Neuronal stem cell (in vitro differentiated cells): ENCODE results near the gene DCDC1.

Experiments used
- DNase-seq: peaks from one replicate; pipeline ENCODE4 v3.0.0-alpha.2; 2013; ENCODE audit warnings: low spot score
- H2AFZ ChIP-seq: one replicate; pipeline ENCODE4 v1.6.1; 2013; ENCODE audit warnings: mild to moderate bottlenecking, low read length, inconsistent platforms
- H2AK5ac ChIP-seq: 2 replicates; pipeline ENCODE4 v1.6.1; 2013; ENCODE audit warnings: low read depth, mild to moderate bottlenecking, inconsistent platforms, low read length, moderate library complexity, mixed read lengths
- H2BK120ac ChIP-seq: 2 replicates; pipeline ENCODE4 v1.6.1; 2013; ENCODE audit warnings: low read depth, mild to moderate bottlenecking, inconsistent platforms, low read length, moderate library complexity, mixed read lengths
- H2BK12ac ChIP-seq: one replicate; pipeline ENCODE4 v1.6.1; 2013; ENCODE audit warnings: low read length, inconsistent platforms
- H2BK15ac ChIP-seq: 2 replicates; pipeline ENCODE4 v1.6.1; 2013; ENCODE audit warnings: mild to moderate bottlenecking, low read length, inconsistent platforms, mixed read lengths
- H2BK5ac ChIP-seq: one replicate; pipeline ENCODE4 v1.6.1; 2013; ENCODE audit warnings: inconsistent platforms, mild to moderate bottlenecking, low read length, moderate library complexity
- H3K14ac ChIP-seq: one replicate; pipeline ENCODE4 v1.6.1; 2013; ENCODE audit warnings: low read length, inconsistent platforms
- H3K18ac ChIP-seq: 2 replicates; pipeline ENCODE4 v1.6.1; 2013; ENCODE audit warnings: low read length, inconsistent platforms
- H3K23ac ChIP-seq: 2 replicates; pipeline ENCODE4 v1.6.1; 2013; ENCODE audit warnings: low read depth, mild to moderate bottlenecking, mixed read lengths, low read length, inconsistent platforms; ENCODE audit not compliant: poor library complexity
- H3K27ac ChIP-seq: replicated peaks from 3 replicates; pipeline ENCODE4 v1.5.1; 2013; ENCODE audit warnings: low read length, inconsistent platforms
- H3K27me3 ChIP-seq, 3 experiments: 2 replicates each; pipeline ENCODE4 v1.6.1; 2013; ENCODE audit warnings: low read length in 3 of 3, mild to moderate bottlenecking in 2 of 3, inconsistent platforms in 1 of 3, low read depth in 1 of 3, mixed read lengths in 1 of 3, moderate library complexity in 1 of 3; ENCODE audit not compliant: control insufficient read depth in 3 of 3, insufficient read depth in 3 of 3
- H3K36me3 ChIP-seq, 2 donors: replicated peaks in 1 of 2; 2 replicates each; pipeline ENCODE4 v1.6.1; 2013; ENCODE audit warnings: low read length in 2 of 2; ENCODE audit not compliant: control insufficient read depth in 2 of 2, insufficient read depth in 2 of 2
- H3K4ac ChIP-seq: 2 replicates; pipeline ENCODE4 v1.6.1; 2013; ENCODE audit warnings: inconsistent platforms, mild to moderate bottlenecking, low read length, moderate library complexity
- H3K4me1 ChIP-seq, 2 donors: 1 replicate in 1 of 2; 2 replicates in 1 of 2; pipeline ENCODE4 v1.6.1; 2013; ENCODE audit warnings: low read length in 2 of 2, low read depth in 1 of 2; ENCODE audit not compliant: control insufficient read depth in 2 of 2, insufficient read depth in 1 of 2
- H3K4me2 ChIP-seq: one replicate; pipeline ENCODE4 v1.6.1; 2013; ENCODE audit warnings: mild to moderate bottlenecking, low read length, inconsistent platforms; ENCODE audit not compliant: insufficient read depth, poor library complexity, severe bottlenecking
- H3K4me3 ChIP-seq, 2 donors: 2 replicates each; pipeline ENCODE4 v1.5.1; 2013; ENCODE audit warnings: low read length in 2 of 2, mild to moderate bottlenecking in 2 of 2, inconsistent platforms in 1 of 2, moderate library complexity in 1 of 2
- H3K79me1 ChIP-seq: one replicate; pipeline ENCODE4 v1.6.1; 2013; ENCODE audit warnings: low read depth, mild to moderate bottlenecking, inconsistent platforms, low read length, moderate library complexity
- H3K9ac ChIP-seq: one replicate; pipeline ENCODE4 v1.6.1; 2013; ENCODE audit warnings: mild to moderate bottlenecking, low read depth, low read length, inconsistent platforms; ENCODE audit not compliant: poor library complexity
- H3K9me3 ChIP-seq, 2 donors: replicated peaks in 1 of 2; 2 replicates each; pipeline versions ENCODE3 to v1.6.1; 2013; ENCODE audit warnings: low read length in 2 of 2, mild to moderate bottlenecking in 2 of 2, inconsistent platforms in 1 of 2, low read depth in 1 of 2, mixed read lengths in 1 of 2, moderate library complexity in 1 of 2; ENCODE audit not compliant: control insufficient read depth in 2 of 2, insufficient read depth in 1 of 2
- H4K8ac ChIP-seq: one replicate; pipeline ENCODE4 v1.6.1; 2013; ENCODE audit warnings: low read depth, mild to moderate bottlenecking, inconsistent platforms, low read length, moderate library complexity
- H4K91ac ChIP-seq: one replicate; pipeline ENCODE4 v1.6.1; 2013; ENCODE audit warnings: low read length, low read depth, mild to moderate bottlenecking, inconsistent platforms; ENCODE audit not compliant: poor library complexity
- WGBS, 2 donors: extraction: QIAGEN DNeasy Blood & Tissue Kit; methylation state at CpG; one replicate each; pipeline ENCODE4 v1.1.7; 2013; ENCODE audit warnings: missing lambda C conversion rate in 2 of 2, mixed read lengths in 1 of 2; ENCODE audit not compliant: insufficient read length in 2 of 2, insufficient replicate concordance in 1 of 2; ENCODE audit errors: extremely low coverage in 2 of 2; 5-methylcytosine and 5-hydroxymethylcytosine counted together

DCDC1 gene

DNA sequence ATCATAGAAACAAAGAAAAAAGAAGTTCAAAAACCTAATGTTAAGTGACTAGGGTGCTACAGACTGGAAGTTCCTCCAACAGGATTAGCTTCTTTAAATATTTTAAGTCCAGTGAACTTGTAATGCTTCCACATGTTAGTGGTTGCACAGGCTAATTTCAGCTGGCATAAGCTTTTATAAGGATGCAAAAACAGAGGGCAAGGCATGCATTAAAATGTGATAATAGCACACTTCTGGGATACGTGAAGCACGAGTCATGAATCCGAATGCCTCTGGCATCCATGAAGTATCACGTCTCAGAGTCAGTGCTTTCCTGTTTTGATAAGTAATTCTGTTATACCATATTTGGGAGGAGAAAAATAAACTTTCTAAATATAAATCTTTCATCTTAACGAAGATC, 106.8 kb downstream of the DCDC1 start:
- H3K27ac ChIP-seq: no peak overlapping the region
- no peaks in the 10 kb centered on the region for H3K79me1 ChIP-seq
- H3K36me3 ChIP-seq: no peaks in the 10 kb centered on the region
- H4K8ac ChIP-seq: no peak overlapping the region
- H3K4me3 ChIP-seq: no peak overlapping the region
- DNase-seq: no peak
- H3K4ac ChIP-seq: no peak overlapping the region
- no peak overlapping the region for H2BK5ac ChIP-seq
- no peak overlapping the region for H2BK120ac ChIP-seq
- no peaks in the 10 kb centered on the region for H3K4me1 ChIP-seq
- no CpG with 5 or more reads among the region's 5 CpGs for WGBS, 2 donors
- H3K18ac ChIP-seq: no peak overlapping the region
- no peaks in the 10 kb centered on the region for H3K27me3 ChIP-seq
- H3K9me3 ChIP-seq: no peaks in the 10 kb centered on the region
- no peak overlapping the region for H4K91ac ChIP-seq
- H3K4me2 ChIP-seq: no peak overlapping the region
- H2BK12ac ChIP-seq: no peak overlapping the region
- no peak overlapping the region for H2AFZ ChIP-seq
- H3K14ac ChIP-seq: no peak overlapping the region
- H3K23ac ChIP-seq: no peak overlapping the region
- H2AK5ac ChIP-seq: no peak overlapping the region
- H3K9ac ChIP-seq: no peak overlapping the region
- no peak overlapping the region for H2BK15ac ChIP-seq

DNA sequence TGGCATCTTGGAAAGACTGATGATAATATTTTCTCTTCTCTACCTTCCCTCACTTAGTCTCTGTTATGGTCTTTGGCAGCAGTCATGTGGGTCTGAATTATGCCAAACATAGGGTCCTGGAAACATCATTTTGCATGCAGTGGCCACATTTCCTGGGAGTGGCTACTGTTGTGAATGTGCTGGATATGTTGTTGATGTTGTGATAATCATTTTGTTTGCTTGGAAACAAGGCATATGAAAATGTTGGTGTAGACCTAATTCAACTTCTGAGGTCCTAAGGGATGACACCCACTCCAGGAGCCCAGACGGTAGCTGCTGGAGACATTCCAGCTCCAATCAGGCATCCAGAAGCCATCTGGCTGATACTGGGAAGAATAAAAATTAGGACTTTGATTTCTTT, 109.7 kb downstream of the DCDC1 start:
- Histone ChIP-seq H3K36me3 (no peaks in the 10 kb centered on the region), H3K4me2 (no peak overlapping the region), H2AK5ac (no peak overlapping the region), H2BK15ac (no peak overlapping the region), H2BK120ac (no peak overlapping the region), H4K91ac (no peak overlapping the region), H3K18ac (no peak overlapping the region), H4K8ac (no peak overlapping the region), H3K79me1 (no peaks in the 10 kb centered on the region), H3K27ac (no peak overlapping the region), H2BK12ac (no peak overlapping the region), H3K23ac (no peak overlapping the region), H3K14ac (no peak overlapping the region), H3K9ac (no peak overlapping the region), H2BK5ac (no peak overlapping the region), H3K9me3 (no peaks in the 10 kb centered on the region), H3K4me3 (no peak overlapping the region), H3K4me1 (no peaks in the 10 kb centered on the region), H3K4ac (no peak overlapping the region), H2AFZ (no peak overlapping the region), H3K27me3 (no peaks in the 10 kb centered on the region)
- DNase-seq: no peak
- no CpG with 5 or more reads among the region's 1 CpG for WGBS, 2 donors

DNA sequence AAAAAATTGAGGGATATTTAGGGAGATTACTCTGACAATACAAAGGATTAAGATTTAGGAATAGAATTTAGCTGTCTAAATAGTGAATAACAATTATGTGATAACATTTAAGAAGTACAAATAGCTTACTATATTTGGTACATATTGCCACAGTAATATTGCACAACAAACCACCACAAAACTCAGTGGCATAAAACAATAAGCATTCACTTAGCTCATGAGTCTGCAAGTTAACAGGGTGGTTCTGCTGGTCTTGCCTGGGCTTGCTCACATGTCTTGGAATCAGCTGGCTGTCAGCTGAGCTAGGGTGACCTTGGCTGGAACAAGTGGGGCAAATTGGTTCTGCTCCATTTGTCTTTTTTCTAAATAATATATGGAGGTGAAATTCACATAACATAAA, 115.1 kb downstream of the DCDC1 start:
- Histone ChIP-seq H3K4me3 (no peak overlapping the region), H2BK15ac (no peak overlapping the region), H3K79me1 (no peaks in the 10 kb centered on the region), H3K9ac (no peak overlapping the region), H4K8ac (no peak overlapping the region), H3K4me2 (no peak overlapping the region), H2AK5ac (no peak overlapping the region), H2BK120ac (no peak overlapping the region), H3K4me1 (no peaks in the 10 kb centered on the region), H3K36me3 (no peaks in the 10 kb centered on the region), H2AFZ (no peak overlapping the region), H3K27me3 (no peaks in the 10 kb centered on the region), H3K9me3 (no peaks in the 10 kb centered on the region), H2BK12ac (no peak overlapping the region), H3K27ac (no peak overlapping the region), H4K91ac (no peak overlapping the region), H3K23ac (no peak overlapping the region), H3K14ac (no peak overlapping the region), H3K4ac (no peak overlapping the region), H3K18ac (no peak overlapping the region), H2BK5ac (no peak overlapping the region)
- no peak for DNase-seq

DNA sequence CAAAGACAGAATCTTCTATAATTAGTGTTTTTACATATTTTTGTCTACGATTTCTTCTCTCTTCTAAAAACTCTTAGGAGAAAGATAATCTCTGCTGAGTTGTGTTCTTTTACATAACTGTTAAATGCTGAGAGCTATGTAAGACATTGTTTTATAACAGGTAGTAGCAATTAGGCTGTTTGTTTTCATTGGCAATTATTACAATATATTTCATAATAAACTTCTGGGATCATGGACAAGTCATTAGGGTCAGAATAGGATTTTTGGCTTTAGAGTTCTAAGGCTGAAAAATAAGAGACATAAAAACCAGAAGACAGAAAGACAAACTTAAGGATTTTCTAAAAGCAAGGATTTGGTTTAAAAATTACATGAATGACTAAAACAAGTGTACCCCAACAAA, 120.8 kb downstream of the DCDC1 start:
- no peak overlapping the region for H3K4ac ChIP-seq
- no peak overlapping the region for H3K27ac ChIP-seq
- no peak overlapping the region for H2BK12ac ChIP-seq
- no peak overlapping the region for H3K9ac ChIP-seq
- no peak overlapping the region for H3K14ac ChIP-seq
- no peak overlapping the region for H2BK15ac ChIP-seq
- H2BK120ac ChIP-seq: no peak overlapping the region
- no peak overlapping the region for H3K4me2 ChIP-seq
- no peak overlapping the region for H2AK5ac ChIP-seq
- H3K36me3 ChIP-seq: no peaks in the 10 kb centered on the region
- no peak overlapping the region for H3K4me3 ChIP-seq
- H2BK5ac ChIP-seq: no peak overlapping the region
- H4K8ac ChIP-seq: no peak overlapping the region
- peaks cover 0 to 1% of the 10 kb centered on the region in 2 donors for H3K4me1 ChIP-seq
- no peak for DNase-seq
- no peak overlapping the region for H4K91ac ChIP-seq
- no peak overlapping the region for H3K23ac ChIP-seq
- no peak overlapping the region for H2AFZ ChIP-seq
- no peaks in the 10 kb centered on the region for H3K27me3 ChIP-seq
- no peak overlapping the region for H3K18ac ChIP-seq
- WGBS, 2 donors: no CpG with 5 or more reads among the region's 1 CpG
- H3K9me3 ChIP-seq: no peaks in the 10 kb centered on the region
- H3K79me1 ChIP-seq: no peaks in the 10 kb centered on the region
